CD4-positive, alpha-beta T cell treated with Interleukin-17A for 1 hour (primary cell): ENCODE data around the gene CLEC18B.
"Not testable (repeated sequence)": the region's sequence is repeated elsewhere in the genome, so short reads cannot be mapped to it uniquely, and the experiment has no call there.

Source experiments
- DNase-seq: peaks from one replicate; pipeline ENCODE4 v3.0.0-alpha.2; 2020

The CLEC18B gene

DNA sequence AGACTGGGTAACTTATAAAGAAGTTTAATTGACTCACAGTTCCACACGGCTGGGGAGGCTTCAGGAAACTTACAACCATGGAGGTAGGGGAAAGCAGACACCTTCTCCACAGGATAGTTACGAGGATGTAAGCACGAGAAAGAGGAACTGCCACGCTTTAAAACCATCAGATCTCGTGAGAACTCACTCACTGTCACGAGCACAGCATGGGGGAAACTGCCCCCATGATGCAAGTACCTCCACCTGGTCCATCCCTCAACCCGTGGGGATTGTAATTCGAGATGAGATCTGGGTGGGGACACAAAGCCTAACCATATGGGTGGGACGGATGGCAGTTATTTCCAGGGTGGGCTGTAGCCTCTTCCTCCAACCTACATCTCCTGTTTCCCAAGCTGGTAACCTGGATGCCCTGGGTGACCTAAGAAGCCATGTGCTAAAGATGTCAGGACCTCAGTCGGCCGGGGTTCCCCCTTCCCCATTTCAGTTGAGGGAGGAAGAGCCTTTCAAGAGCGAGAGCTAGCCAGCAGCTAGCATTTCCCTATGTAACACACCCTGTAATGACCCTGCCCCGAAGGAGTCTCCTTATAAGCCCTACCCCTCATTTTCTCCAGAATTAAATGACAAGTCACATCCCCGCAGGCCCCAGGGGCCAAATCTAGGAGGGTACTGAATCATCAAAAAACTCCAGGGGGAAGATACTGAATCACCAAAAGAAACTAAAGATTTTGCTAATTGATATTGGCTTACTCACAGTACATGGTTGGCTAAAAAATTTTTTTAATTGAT is 16.9 kb downstream of the CLEC18B start:
- DNase-seq: not testable (repeated sequence)

DNA sequence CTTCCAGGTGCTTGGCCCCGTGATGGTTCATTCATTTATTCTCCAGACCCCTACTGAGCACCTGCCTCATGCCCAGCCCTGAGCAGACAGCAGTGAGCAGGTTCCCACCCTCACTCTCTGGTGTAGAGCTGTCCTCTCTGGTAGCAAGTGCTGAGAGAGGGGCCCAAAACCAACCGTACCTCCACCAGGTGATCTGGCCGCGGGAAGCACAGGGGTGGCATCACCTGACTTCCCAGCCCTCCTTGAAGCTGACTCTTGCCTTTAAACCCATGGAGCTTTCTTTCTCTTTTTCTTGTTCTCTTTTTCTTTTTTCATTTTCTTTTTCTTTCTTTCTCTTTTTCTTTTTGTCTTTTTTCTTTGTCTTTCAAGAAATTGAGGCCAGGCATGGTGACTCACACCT is 21.0 kb downstream of the CLEC18B start:
- not testable (repeated sequence) for DNase-seq

DNA sequence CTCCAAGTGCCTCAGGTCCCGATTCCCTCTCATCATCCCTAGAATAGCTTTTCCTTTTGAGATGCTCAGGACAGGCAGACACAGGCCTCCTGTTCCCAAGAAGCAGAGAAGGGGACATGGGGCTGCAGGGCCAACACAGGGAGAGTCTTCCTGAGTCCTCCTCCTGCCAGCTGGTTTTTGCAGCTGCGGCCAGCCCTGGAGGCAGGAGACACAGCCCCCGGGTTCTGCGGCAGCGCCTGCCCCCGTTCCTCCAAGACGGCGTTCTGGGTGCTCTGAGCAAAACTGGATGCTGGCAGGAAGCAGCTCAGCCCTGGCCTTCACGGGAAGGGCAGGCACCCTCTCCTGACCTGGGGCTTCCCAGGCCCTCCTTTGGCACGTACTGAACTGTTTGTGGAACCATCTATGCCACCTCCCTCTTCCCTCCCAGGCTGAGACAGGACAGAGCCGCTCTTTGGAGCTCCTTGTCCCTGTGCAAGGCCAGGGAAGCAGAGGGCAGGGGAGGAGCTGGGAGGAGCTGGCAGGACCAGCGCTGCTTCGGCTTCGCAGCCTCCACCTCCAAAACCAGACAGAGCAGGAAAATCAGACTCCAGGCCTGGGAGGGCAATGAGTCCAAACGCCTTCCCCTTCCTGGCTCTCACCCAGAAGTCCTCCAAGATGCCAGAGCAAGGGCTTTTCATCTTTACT is 22.9 kb downstream of the CLEC18B start:
- not testable (repeated sequence) for DNase-seq

DNA sequence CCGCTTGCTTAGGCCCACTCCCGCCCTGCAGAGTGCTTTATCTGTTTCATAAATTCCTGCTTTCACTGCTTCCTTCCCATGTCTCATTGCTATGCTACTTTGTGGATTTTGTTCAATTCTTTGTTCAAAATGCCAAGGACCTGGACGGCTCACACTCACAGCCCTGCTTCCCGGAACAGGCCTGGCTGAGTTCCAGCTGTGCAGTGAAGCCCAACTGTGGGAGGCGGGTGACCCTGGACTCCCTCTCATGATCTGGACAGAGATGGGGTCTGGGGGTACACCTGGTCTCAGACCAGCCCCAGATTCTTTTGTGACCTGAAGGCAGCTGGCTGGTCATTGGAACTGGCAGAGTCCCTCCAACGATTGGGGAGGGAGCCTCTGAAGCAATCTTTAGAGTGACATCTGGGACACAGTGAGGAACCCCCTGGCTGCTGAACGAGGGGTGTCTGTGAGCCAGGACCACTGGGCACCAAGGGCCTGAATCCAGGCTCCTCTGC is 24.7 kb downstream of the CLEC18B start:
- DNase-seq: not testable (repeated sequence)

DNA sequence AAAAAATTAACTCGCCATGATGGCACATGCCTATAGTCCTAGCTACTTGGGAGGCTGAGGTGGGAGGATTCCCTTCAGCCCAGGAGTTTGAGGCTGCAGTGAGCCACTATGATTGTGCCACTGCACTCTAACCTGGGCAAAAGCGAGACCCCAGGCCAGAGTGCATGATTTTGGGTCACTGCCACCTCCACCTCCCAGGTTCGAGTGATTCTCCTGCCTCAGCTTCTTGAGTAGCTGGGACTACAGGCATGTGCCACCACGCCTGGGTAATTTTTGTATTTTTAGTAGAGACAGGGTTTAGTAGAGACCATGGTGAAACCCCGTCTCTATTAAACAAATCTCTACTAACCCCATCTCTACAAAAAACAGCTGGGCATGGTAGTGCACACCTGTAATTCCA is 26.7 kb downstream of the CLEC18B start:
- DNase-seq: not testable (repeated sequence)

DNA sequence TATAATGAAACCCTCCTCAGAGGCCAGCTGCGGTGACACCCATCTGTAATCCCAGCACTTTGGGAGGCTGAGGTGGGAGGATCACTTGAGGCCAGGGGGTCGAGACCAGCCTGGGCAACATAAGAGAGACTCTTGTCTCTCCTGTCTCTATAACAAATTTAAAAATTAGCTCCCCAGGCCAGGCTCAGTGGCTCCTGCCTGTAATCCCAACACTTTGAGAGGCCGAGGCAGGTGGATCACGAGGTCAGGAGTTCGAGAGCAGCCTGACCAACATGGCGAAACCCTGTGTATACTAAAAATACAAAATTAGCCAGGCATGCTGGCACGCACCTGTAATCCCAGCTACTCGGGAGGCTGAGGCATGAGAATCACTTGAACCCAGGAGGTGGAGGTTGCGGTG is 27.1 kb downstream of the CLEC18B start:
- DNase-seq: not testable (repeated sequence)

DNA sequence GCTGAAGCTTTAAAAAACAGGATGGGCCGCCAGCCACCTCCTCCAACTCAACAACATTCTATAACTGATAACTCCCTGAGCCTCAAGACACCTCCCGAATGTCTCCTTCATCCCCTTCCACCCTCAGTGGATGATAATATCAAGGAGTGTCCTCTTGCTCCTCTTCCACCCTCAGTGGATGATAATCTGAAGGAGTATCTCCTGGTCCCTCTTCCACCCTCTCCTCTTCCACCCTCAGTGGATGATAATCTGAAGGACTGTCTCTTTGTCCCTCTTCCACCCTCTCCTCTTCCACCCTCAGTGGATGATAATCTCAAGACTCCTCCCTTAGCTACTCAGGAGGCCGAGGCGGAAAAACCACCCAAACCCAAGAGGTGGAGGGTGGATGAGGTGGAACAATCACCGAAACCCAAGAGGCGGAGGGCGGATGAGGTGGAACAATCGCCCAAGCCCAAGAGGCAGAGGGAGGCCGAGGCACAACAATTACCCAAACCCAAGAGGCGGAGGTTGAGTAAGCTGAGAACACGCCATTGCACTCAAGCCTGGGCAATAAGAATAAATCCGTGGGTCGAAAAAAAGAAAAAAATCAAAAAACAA is 29.7 kb downstream of the CLEC18B start:
- not testable (repeated sequence) for DNase-seq

DNA sequence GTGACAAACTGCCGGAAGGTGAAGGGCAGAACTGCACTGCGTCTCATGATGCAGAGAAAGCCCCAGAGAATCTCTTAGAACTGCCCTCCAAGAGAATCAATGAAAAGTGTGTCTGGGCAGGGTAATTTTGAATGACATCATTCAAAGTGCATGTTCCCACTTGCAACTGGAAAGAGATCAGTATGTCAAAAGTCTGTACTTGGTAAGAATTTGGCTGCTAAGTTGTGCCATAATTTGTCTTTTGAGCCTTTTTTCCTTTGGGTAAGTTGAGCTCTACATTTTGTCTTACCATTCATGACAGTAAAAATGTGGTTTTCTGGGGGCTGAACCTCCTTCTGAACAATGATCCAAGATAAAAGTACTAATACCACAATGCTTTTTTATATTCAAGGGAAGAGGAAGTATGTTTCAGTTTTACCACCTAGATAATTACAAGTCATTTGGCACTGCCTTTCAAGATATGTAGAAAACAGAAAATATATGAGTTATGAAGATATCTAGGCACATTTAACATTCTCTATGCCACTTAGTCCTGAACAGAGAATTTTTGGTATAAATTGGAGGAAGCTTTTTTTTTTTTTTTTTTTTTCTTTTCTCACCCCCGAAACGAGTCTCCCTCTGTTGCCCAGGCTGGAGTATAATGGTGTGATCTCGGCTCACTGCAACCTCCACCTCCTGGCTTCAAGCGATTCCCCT is 38.8 kb downstream of the CLEC18B start:
- not testable (repeated sequence) for DNase-seq

DNA sequence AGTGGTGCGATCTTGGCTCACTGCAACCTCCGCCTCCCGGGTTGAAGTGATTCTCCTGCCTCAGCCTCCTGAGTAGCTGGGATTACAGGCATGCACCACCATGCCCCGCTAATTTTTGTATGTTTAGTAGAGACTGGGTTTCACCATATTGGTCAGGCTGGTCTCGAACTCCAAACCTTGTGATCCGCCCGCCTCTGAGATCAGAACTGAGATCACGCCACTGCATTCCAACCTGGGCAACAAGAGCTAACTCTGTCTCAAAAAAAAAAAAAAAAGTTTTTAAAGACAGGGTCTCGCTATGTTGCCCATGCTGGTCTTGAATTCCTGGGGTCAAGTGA is 47.5 kb downstream of the CLEC18B start:
- not testable (repeated sequence) for DNase-seq

DNA sequence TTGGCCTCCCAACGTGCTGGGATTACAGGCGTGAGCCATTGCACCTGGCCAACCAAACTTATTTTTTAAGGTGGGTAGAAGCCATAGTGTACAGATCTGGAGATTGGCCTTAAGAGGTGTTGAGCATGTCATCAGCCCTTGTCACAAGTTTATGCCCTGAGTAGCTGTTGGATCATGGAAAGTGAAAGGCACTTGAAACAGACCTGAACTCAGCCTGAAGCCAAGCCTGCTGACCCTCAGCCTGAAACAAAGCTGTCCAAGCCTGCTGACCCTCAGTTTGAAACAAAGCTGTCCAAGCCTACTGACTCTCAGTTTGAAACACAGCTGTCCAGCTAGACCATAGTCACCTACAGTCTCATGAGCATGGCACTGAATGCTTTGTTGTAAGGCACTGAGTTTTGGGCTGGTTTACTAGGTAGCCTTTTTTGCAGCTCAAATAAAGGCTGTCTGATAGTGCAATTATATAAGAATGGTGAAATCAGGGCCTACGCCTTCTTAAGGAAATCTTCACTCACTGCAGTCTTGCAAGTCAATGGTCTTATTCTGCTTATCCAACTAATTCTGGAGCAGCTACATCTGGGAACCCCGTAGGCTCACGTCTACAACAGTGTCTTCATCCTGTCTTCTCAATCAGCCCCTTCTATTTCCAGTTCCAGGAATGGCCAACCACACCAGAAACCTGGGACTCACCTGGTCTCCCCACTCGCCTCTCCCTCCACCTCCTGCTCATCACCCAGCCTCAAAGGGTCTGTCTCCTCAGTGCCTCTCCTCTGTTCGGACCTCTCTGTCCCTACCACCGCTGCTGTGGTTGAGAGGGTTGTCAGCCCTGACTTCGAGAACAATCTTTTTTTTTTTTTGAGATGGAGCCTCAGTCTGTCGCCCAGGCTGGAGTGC is 48.1 kb downstream of the CLEC18B start:
- DNase-seq: no peak

DNA sequence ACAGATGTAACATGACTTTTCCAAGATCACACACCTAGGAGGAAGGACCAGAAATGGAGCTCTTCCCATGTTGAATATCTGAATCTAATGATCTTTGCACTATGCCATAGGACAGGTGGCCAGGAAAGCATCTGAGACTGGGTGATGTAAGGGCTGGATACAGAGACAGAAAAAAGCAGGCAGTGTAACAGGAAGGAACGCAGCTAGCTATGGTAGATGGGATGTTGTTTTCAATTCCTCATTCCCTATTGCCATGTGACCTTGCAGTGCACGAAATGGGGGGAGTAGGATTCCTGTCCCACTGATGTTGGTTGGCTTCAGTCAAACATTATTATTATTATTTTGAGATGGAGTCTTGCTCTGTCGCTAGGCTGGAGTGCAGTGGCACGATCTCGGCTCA is 48.9 kb downstream of the CLEC18B start:
- DNase-seq: no peak

DNA sequence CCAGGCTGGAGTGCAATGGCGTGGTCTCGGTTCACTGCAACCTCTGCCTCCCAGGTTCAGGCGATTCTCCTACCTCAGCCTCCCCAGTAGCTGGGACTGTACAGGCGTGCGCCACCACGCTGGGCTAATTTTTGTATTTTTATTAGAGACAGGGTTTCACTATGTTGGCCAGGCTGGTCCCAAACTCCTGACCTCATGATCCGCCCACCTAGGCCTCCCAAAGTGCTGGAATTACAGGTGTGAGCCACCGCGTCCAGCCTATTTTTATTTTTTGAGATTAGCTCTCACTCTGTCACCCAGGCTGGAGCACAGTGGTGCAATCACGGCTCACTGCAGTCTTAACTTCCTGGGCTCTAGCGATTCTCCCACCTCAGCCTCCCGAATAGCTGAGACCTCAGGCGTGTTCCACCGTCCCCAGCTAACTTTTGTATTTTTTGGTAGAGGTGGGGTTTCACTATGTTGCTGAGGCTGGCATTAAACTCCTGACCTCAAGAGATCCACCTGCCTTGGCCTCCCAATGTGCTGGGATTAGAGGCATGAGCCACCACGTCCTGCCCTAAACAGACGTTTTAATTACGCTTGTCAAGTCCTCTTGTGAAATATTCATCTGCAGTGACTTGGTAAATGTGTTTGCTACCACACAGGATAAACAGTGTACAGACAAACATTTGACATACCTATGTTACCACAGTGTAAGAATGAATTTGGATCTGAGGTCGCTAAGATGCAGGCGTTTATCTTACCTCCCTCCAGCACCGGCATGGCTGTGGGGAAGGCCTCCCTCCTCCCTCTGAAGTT is 50.7 kb downstream of the CLEC18B start:
- DNase-seq: not testable (repeated sequence)

DNA sequence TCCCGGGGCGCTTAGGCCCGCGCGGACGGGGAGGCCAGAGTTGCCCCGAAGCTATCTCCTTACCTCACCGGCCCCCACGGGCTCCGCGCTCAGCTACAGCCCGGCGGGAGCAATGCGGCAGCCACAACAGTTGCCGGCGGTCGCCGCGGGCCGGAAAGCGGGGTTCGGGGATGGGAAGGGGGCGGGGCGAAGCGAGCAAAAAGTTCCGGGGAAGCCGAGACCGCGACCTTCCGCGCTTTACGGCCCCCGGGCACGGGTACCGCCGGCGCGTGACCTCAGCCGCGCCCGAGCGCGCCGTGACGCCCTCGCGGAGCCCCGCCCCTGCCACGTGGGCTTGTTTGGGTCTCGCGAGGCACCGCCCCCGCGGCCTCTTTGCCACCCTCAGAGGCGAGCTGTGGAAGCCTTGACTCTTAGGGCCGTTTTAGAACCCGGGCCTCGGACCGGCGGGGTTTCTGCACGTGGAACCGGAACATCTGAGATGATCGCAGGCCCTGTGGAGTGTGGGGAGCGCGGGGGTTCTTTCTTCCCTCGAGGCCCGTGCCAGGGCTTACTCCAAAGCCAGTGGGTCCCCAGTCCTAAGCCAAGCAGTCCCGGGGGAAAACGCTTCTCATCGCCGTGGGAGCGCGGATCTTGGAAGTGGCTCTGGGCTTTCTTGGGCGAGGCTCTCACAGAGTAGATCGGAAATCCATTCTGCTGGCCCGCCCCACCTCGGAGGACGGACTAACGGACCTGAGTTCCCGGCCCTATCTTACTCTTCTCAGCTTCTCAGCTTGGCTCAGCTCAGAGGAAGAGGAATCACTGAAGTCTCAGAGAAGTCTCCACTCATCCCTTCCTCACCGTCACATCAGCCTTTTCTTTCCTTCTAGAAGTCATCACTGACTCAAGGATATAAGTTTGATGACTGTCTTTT is 53.0 kb downstream of the CLEC18B start:
- peak; percentile 99 for DNase-seq

DNA sequence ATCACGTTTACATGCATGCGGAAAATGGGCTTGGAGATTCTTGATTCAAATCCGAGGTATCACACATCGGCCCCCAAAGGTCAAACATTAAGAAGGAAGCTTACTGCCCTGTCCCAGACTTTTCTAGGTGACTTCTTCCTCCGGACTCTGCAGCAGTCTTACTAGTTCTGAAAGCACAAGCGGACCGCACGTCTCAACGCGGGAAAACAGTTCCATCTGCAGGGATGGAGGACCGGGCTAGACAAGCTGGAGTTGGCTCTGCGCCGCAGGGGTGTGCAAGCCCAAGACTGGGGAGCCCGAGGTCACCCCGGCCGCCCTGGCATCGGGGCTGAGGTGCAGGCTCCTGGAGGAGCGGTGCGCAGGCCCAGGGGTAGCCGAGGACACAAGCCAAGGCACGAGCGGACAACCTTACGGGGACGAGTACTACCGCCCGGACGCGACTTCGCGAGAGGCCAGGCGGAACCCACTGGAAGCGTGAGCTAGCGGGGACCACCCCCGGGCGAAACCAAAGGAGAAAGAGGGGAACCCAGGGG is 53.7 kb downstream of the CLEC18B start:
- peak; percentile 24 for DNase-seq

DNA sequence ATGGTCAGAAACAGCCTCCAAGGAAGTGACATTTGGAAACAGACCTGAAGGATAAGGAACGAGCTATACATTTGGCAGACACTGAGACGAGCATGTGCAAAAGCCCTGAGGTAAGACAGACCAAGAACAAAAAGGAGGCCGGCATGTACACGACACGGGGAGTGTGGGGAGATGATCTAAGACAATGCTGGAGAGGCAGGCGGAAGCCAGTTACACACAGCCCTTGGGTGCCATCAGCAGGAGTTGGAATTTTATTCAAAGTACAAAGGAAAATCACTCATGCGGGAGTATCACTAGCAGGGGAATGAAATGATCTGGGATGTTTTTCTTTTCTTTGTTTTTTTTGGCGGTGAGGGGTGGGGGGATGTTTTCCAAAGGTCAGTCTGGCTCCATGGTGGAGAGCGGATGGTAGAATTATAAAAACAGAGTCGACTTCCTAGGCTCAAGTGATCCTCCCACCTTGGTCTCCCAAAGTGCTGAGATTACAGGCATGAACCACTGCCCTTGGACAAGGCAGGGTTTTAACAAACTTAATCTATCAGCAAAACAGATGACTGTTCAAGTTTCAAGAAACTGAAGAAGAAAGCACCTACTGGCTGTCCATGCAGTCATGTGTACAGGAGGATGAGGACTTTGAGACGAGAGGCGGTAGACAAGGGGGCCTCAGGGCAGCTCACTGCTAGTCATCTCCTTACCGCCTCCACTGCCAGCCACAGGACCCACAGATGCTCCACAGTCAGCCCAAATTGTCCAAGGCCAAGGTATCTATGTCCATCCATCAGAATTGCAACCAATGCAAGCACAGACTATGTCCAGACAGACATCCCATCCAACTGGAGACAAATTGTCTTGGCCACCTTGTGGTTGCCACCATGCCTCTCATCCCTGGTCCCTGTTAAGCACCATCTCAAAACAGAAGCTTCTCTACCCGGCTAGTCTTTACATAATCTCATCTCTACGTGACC is 59.4 kb downstream of the CLEC18B start:
- not testable (repeated sequence) for DNase-seq
